WTC11 (cell line): ENCODE measurements around the gene PIK3C2B. TPM values are rescaled to one million over a fixed set of nuclear protein-coding genes. Genes with fewer than 3 reads are reported as not detected.

Source experiments
- CREB1 ChIP-seq: sonication (generic); formaldehyde crosslinking; IDR thresholded peaks from 2 replicates; pipeline ENCODE4 v1.8.0; 2023; ENCODE audit warnings: mild to moderate bottlenecking, missing genetic modification reagents
- CREM ChIP-seq: sonication (generic); formaldehyde crosslinking; IDR thresholded peaks from 2 replicates; pipeline ENCODE4 v1.8.1; 2022; ENCODE audit warnings: mild to moderate bottlenecking, missing genetic modification reagents, moderate library complexity
- GTF2I ChIP-seq: fragments of 250-450 bp; sonication (Bioruptor Pico); conservative IDR thresholded peaks from 2 replicates; pipeline ENCODE4 v1.4.0; 2021; ENCODE audit warnings: mild to moderate bottlenecking
- JUN ChIP-seq: sonication (generic); formaldehyde crosslinking; IDR thresholded peaks from 2 replicates; pipeline ENCODE4 v1.8.0; 2023; ENCODE audit warnings: mild to moderate bottlenecking, missing genetic modification reagents
- MYBL2 ChIP-seq: sonication (generic); formaldehyde crosslinking; IDR thresholded peaks from 2 replicates; pipeline ENCODE4 v1.8.1; 2023; ENCODE audit warnings: mild to moderate bottlenecking, moderate library complexity, missing genetic modification reagents
- NR1H2 ChIP-seq: sonication (generic); formaldehyde crosslinking; IDR thresholded peaks from 2 replicates; pipeline ENCODE4 v1.9.0; 2021; ENCODE audit warnings: mild to moderate bottlenecking, moderate library complexity, missing genetic modification reagents
- PRRX2 ChIP-seq: fragments of 250-450 bp; sonication (Bioruptor Pico); IDR thresholded peaks from 2 replicates; pipeline ENCODE4 v1.8.0; 2021; ENCODE audit warnings: mild to moderate bottlenecking
- SMAD4 ChIP-seq: sonication (generic); formaldehyde crosslinking; IDR thresholded peaks from 2 replicates; pipeline ENCODE4 v1.8.0; 2022; ENCODE audit warnings: mild to moderate bottlenecking, missing genetic modification reagents
- SP1 ChIP-seq: sonication (generic); formaldehyde crosslinking; conservative IDR thresholded peaks from 2 replicates; pipeline ENCODE4 v1.8.1; 2022; ENCODE audit warnings: missing genetic modification reagents
- total RNA-seq: library from RNA; stranded (reverse); gene quantifications from 3 replicates; pipeline ENCODE4 v1.2.3, GENCODE V29; 2021
- TF ChIP-seq, protein P1 (sequence below): sonication (generic); formaldehyde crosslinking; IDR thresholded peaks from 2 replicates; pipeline ENCODE4 v1.8.0; 2023; ENCODE audit warnings: mild to moderate bottlenecking, missing genetic modification reagents
- TF ChIP-seq, protein P2 (sequence below): sonication (generic); formaldehyde crosslinking; IDR thresholded peaks from 2 replicates; pipeline ENCODE4 v1.8.1; 2023; ENCODE audit warnings: mild to moderate bottlenecking, missing genetic modification reagents, borderline replicate concordance
- TF ChIP-seq, protein P3 (sequence below): sonication (generic); formaldehyde crosslinking; IDR thresholded peaks from 2 replicates; pipeline ENCODE4 v1.8.0; 2023; ENCODE audit warnings: missing genetic modification reagents, mild to moderate bottlenecking, borderline replicate concordance
- TF ChIP-seq, protein P4 (sequence below): sonication (generic); formaldehyde crosslinking; IDR thresholded peaks from 2 replicates; pipeline ENCODE4 v1.8.1; 2023; ENCODE audit warnings: mild to moderate bottlenecking, missing genetic modification reagents, moderate library complexity
- TF ChIP-seq, protein P5 (sequence below): sonication (generic); formaldehyde crosslinking; IDR thresholded peaks from 2 replicates; pipeline ENCODE4 v1.8.0; 2022; ENCODE audit warnings: mild to moderate bottlenecking, missing genetic modification reagents
- TF ChIP-seq, protein P6 (sequence below): fragments of 250-450 bp; sonication (Bioruptor Pico); IDR thresholded peaks from 2 replicates; pipeline ENCODE4 v1.9.0; 2021; ENCODE audit warnings: mild to moderate bottlenecking, borderline replicate concordance
- TF ChIP-seq, protein P7 (sequence below): sonication (generic); formaldehyde crosslinking; IDR thresholded peaks from 2 replicates; pipeline ENCODE4 v1.8.0; 2022; ENCODE audit warnings: mild to moderate bottlenecking, missing genetic modification reagents
- TF ChIP-seq, protein P8 (sequence below): sonication (generic); formaldehyde crosslinking; IDR thresholded peaks from 2 replicates; pipeline ENCODE4 v1.8.0; 2022; ENCODE audit warnings: mild to moderate bottlenecking, missing genetic modification reagents

PIK3C2B gene
- total RNA-seq, 1 experiment from 2014 or later = 27.7 TPM

DNA sequence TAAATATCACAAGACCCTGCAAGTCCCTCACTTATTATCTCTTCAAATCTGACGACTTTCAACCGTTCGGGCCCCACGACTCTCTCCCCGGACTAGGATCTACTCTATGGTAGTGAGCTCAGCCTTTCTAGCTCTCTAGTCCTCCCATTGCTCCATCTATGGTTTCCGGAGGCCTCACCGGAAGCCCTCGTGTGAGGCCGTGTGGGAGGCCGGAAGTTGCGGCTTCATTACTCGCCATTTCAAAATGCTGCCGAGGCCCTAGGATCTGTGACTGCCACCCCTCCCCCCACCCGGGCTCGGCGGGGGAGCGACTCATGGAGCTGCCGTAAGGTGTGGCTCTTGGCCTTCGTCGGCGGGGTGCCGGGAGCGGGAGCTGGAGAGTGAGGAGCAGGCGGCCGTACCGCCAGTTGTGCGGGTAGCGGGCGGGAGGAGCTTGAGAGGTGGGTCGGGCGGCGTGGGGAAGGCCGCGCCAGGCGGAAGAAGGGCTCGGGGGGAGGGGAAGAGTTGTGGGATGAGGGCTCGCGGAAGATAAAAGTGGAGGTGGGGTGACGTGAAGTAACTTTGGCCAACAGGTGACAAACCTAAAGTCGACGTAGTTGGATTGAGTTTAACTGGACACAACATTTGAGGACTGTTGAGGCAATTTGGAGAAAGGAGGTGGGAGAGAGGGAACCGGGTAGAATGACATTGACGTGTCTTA lies 21.7 kb upstream of the PIK3C2B start, which contains the start of gene MDM4 (continued):
- TF ChIP-seq SMAD4 (CRISPR knock-in tag) (0 out of 2 replicates have a peak, but pooled peaks have one; percentile 65), SP1 (CRISPR knock-in tag) (peak; percentile 88), CREM (peak; percentile 83; the same call in 1 of the 2 replicates), NR1H2 (CRISPR knock-in tag) (no peak), JUN (peak; percentile 86; the same call in 1 of the 2 replicates), MYBL2 (peak; percentile 96), GTF2I (CRISPR knock-in tag) (no peak), CREB1 (CRISPR knock-in tag) (peak; percentile 85), PRRX2 (CRISPR knock-in tag) (no peak; the same call in 1 of the 2 replicates)
- TF ChIP-seq, protein P1, sequence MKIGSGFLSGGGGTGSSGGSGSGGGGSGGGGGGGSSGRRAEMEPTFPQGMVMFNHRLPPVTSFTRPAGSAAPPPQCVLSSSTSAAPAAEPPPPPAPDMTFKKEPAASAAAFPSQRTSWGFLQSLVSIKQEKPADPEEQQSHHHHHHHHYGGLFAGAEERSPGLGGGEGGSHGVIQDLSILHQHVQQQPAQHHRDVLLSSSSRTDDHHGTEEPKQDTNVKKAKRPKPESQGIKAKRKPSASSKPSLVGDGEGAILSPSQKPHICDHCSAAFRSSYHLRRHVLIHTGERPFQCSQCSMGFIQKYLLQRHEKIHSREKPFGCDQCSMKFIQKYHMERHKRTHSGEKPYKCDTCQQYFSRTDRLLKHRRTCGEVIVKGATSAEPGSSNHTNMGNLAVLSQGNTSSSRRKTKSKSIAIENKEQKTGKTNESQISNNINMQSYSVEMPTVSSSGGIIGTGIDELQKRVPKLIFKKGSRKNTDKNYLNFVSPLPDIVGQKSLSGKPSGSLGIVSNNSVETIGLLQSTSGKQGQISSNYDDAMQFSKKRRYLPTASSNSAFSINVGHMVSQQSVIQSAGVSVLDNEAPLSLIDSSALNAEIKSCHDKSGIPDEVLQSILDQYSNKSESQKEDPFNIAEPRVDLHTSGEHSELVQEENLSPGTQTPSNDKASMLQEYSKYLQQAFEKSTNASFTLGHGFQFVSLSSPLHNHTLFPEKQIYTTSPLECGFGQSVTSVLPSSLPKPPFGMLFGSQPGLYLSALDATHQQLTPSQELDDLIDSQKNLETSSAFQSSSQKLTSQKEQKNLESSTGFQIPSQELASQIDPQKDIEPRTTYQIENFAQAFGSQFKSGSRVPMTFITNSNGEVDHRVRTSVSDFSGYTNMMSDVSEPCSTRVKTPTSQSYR (CRISPR knock-in tag) = peak; percentile 99
- TF ChIP-seq, protein P2, sequence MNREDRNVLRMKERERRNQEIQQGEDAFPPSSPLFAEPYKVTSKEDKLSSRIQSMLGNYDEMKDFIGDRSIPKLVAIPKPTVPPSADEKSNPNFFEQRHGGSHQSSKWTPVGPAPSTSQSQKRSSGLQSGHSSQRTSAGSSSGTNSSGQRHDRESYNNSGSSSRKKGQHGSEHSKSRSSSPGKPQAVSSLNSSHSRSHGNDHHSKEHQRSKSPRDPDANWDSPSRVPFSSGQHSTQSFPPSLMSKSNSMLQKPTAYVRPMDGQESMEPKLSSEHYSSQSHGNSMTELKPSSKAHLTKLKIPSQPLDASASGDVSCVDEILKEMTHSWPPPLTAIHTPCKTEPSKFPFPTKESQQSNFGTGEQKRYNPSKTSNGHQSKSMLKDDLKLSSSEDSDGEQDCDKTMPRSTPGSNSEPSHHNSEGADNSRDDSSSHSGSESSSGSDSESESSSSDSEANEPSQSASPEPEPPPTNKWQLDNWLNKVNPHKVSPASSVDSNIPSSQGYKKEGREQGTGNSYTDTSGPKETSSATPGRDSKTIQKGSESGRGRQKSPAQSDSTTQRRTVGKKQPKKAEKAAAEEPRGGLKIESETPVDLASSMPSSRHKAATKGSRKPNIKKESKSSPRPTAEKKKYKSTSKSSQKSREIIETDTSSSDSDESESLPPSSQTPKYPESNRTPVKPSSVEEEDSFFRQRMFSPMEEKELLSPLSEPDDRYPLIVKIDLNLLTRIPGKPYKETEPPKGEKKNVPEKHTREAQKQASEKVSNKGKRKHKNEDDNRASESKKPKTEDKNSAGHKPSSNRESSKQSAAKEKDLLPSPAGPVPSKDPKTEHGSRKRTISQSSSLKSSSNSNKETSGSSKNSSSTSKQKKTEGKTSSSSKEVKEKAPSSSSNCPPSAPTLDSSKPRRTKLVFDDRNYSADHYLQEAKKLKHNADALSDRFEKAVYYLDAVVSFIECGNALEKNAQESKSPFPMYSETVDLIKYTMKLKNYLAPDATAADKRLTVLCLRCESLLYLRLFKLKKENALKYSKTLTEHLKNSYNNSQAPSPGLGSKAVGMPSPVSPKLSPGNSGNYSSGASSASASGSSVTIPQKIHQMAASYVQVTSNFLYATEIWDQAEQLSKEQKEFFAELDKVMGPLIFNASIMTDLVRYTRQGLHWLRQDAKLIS = peak; percentile 69; the same call in 1 of the 2 replicates
- TF ChIP-seq, protein P3, sequence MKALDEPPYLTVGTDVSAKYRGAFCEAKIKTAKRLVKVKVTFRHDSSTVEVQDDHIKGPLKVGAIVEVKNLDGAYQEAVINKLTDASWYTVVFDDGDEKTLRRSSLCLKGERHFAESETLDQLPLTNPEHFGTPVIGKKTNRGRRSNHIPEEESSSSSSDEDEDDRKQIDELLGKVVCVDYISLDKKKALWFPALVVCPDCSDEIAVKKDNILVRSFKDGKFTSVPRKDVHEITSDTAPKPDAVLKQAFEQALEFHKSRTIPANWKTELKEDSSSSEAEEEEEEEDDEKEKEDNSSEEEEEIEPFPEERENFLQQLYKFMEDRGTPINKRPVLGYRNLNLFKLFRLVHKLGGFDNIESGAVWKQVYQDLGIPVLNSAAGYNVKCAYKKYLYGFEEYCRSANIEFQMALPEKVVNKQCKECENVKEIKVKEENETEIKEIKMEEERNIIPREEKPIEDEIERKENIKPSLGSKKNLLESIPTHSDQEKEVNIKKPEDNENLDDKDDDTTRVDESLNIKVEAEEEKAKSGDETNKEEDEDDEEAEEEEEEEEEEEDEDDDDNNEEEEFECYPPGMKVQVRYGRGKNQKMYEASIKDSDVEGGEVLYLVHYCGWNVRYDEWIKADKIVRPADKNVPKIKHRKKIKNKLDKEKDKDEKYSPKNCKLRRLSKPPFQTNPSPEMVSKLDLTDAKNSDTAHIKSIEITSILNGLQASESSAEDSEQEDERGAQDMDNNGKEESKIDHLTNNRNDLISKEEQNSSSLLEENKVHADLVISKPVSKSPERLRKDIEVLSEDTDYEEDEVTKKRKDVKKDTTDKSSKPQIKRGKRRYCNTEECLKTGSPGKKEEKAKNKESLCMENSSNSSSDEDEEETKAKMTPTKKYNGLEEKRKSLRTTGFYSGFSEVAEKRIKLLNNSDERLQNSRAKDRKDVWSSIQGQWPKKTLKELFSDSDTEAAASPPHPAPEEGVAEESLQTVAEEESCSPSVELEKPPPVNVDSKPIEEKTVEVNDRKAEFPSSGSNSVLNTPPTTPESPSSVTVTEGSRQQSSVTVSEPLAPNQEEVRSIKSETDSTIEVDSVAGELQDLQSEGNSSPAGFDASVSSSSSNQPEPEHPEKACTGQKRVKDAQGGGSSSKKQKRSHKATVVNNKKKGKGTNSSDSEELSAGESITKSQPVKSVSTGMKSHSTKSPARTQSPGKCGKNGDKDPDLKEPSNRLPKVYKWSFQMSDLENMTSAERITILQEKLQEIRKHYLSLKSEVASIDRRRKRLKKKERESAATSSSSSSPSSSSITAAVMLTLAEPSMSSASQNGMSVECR (CRISPR knock-in tag) = peak; percentile 93
- TF ChIP-seq, protein P4, sequence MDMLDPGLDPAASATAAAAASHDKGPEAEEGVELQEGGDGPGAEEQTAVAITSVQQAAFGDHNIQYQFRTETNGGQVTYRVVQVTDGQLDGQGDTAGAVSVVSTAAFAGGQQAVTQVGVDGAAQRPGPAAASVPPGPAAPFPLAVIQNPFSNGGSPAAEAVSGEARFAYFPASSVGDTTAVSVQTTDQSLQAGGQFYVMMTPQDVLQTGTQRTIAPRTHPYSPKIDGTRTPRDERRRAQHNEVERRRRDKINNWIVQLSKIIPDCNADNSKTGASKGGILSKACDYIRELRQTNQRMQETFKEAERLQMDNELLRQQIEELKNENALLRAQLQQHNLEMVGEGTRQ (CRISPR knock-in tag) = no peak
- TF ChIP-seq, protein P5, sequence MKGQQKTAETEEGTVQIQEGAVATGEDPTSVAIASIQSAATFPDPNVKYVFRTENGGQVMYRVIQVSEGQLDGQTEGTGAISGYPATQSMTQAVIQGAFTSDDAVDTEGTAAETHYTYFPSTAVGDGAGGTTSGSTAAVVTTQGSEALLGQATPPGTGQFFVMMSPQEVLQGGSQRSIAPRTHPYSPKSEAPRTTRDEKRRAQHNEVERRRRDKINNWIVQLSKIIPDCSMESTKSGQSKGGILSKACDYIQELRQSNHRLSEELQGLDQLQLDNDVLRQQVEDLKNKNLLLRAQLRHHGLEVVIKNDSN (CRISPR knock-in tag) = 0 out of 2 replicates have a peak, but pooled peaks have one; percentile 37
- TF ChIP-seq, protein P6, sequence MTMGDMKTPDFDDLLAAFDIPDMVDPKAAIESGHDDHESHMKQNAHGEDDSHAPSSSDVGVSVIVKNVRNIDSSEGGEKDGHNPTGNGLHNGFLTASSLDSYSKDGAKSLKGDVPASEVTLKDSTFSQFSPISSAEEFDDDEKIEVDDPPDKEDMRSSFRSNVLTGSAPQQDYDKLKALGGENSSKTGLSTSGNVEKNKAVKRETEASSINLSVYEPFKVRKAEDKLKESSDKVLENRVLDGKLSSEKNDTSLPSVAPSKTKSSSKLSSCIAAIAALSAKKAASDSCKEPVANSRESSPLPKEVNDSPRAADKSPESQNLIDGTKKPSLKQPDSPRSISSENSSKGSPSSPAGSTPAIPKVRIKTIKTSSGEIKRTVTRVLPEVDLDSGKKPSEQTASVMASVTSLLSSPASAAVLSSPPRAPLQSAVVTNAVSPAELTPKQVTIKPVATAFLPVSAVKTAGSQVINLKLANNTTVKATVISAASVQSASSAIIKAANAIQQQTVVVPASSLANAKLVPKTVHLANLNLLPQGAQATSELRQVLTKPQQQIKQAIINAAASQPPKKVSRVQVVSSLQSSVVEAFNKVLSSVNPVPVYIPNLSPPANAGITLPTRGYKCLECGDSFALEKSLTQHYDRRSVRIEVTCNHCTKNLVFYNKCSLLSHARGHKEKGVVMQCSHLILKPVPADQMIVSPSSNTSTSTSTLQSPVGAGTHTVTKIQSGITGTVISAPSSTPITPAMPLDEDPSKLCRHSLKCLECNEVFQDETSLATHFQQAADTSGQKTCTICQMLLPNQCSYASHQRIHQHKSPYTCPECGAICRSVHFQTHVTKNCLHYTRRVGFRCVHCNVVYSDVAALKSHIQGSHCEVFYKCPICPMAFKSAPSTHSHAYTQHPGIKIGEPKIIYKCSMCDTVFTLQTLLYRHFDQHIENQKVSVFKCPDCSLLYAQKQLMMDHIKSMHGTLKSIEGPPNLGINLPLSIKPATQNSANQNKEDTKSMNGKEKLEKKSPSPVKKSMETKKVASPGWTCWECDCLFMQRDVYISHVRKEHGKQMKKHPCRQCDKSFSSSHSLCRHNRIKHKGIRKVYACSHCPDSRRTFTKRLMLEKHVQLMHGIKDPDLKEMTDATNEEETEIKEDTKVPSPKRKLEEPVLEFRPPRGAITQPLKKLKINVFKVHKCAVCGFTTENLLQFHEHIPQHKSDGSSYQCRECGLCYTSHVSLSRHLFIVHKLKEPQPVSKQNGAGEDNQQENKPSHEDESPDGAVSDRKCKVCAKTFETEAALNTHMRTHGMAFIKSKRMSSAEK (CRISPR knock-in tag) = no peak
- TF ChIP-seq, protein P7, sequence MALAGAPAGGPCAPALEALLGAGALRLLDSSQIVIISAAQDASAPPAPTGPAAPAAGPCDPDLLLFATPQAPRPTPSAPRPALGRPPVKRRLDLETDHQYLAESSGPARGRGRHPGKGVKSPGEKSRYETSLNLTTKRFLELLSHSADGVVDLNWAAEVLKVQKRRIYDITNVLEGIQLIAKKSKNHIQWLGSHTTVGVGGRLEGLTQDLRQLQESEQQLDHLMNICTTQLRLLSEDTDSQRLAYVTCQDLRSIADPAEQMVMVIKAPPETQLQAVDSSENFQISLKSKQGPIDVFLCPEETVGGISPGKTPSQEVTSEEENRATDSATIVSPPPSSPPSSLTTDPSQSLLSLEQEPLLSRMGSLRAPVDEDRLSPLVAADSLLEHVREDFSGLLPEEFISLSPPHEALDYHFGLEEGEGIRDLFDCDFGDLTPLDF (CRISPR knock-in tag) = no peak
- TF ChIP-seq, protein P8, sequence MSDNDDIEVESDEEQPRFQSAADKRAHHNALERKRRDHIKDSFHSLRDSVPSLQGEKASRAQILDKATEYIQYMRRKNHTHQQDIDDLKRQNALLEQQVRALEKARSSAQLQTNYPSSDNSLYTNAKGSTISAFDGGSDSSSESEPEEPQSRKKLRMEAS (CRISPR knock-in tag) = peak; percentile 95
